Activated CD4-positive, alpha-beta T cell treated with anti-CD3 and anti-CD28 coated beads, Interleukin-2, amount 50 U/mL, for 48 hours (primary cell): ENCODE results near the gene TMEM178B.
A peak's percentile ranks its signal among the peaks of the same experiment; 100 is the strongest.

ENCODE experiments used
- DNase-seq, 2 experiments: peaks; one replicate each; pipeline ENCODE4 v3.0.0-alpha.2; 2020

The TMEM178B gene

GRCh38 chr7:141227454-141227853 lies 153.6 kb downstream of the TMEM178B start:
- no peak for DNase-seq

GRCh38 chr7:141228482-141228881 lies 154.6 kb downstream of the TMEM178B start:
- no peak for DNase-seq

GRCh38 chr7:141231018-141231792 lies 157.3 kb downstream of the TMEM178B start:
- DNase-seq, result no peak

- no peak for DNase-seq
Measured at GRCh38 chr7:141232286-141233051, 158.6 kb downstream of the TMEM178B start.

GRCh38 chr7:141234335-141235105 lies 160.7 kb downstream of the TMEM178B start:
- DNase-seq, result no peak

- DNase-seq, result no peak
Measured at GRCh38 chr7:141235656-141236055, 161.8 kb downstream of the TMEM178B start.

- no peak for DNase-seq
Measured at GRCh38 chr7:141238596-141239243, 164.9 kb downstream of the TMEM178B start.

- no peak for DNase-seq
Measured at GRCh38 chr7:141239661-141240060, 165.8 kb downstream of the TMEM178B start.

GRCh38 chr7:141242568-141242967 lies 168.7 kb downstream of the TMEM178B start:
- DNase-seq, result no peak

GRCh38 chr7:141243368-141243767 lies 169.5 kb downstream of the TMEM178B start:
- DNase-seq, result no peak

- DNase-seq, result no peak
Measured at GRCh38 chr7:141244435-141244834, 170.6 kb downstream of the TMEM178B start.

- DNase-seq, result no peak
Measured at GRCh38 chr7:141246426-141246825, 172.6 kb downstream of the TMEM178B start.

GRCh38 chr7:141251180-141251579 lies 177.3 kb downstream of the TMEM178B start:
- no peak for DNase-seq

- no peak for DNase-seq
Measured at GRCh38 chr7:141251957-141252356, 178.1 kb downstream of the TMEM178B start.

GRCh38 chr7:141257597-141257996 lies 183.7 kb downstream of the TMEM178B start:
- DNase-seq, result no peak

GRCh38 chr7:141258559-141258958 lies 184.7 kb downstream of the TMEM178B start:
- DNase-seq, result no peak

GRCh38 chr7:141262101-141263090 lies 188.5 kb downstream of the TMEM178B start:
- no peak for DNase-seq

- DNase-seq, result peak in 1 of 2 experiments; percentile 2
Measured at GRCh38 chr7:141263508-141263907, 189.6 kb downstream of the TMEM178B start.

- DNase-seq, result no peak
Measured at GRCh38 chr7:141263983-141264382, 190.1 kb downstream of the TMEM178B start.

GRCh38 chr7:141264511-141264910 lies 190.6 kb downstream of the TMEM178B start:
- no peak for DNase-seq

- no peak for DNase-seq
Measured at GRCh38 chr7:141265668-141266067, 191.8 kb downstream of the TMEM178B start.

- DNase-seq, result no peak
Measured at GRCh38 chr7:141268614-141269013, 194.8 kb downstream of the TMEM178B start.
